Activated B cell treated with CpG ODN at 0.5 μM for 24 hours (primary cell): ENCODE measurements around the gene ADAMTS16. TPM values are rescaled to one million over a fixed set of nuclear protein-coding genes. Genes with fewer than 3 reads are reported as not detected.

Experiments
- ATAC-seq: fragments of 200-7000 bp; cut with Tn5 transposase; one replicate; pipeline ENCODE4 v1.10.0; 2021; ENCODE audit warnings: low read depth, mild to moderate bottlenecking, moderate library complexity
- CTCF ChIA-PET: fragments of 350-600 bp; sonication (Branson Sonifier 250); formaldehyde crosslinking; loops from one replicate; lab custom pipeline; 2021; ENCODE audit warnings: antibody characterized with exemption; lab: Charles Lee
- POLR2A ChIA-PET: fragments of 350-600 bp; sonication (Branson Sonifier 250); formaldehyde crosslinking; loops from one replicate; lab custom pipeline; 2021; ENCODE audit warnings: antibody characterized with exemption; lab: Charles Lee
- DNase-seq: peaks from one replicate; pipeline ENCODE4 v3.0.0; 2022
- H3K27ac Mint-ChIP-seq: one replicate; pipeline ENCODE4 v1.8.0; 2020; ENCODE audit warnings: mixed read lengths
- H3K27me3 Mint-ChIP-seq: one replicate; pipeline ENCODE4 v1.8.0; 2021; ENCODE audit warnings: mixed read lengths
- H3K36me3 Mint-ChIP-seq: one replicate; pipeline ENCODE4 v1.8.0; 2021; ENCODE audit warnings: low read depth, mixed read lengths
- H3K4me1 Mint-ChIP-seq: one replicate; pipeline ENCODE4 v1.8.0; 2021; ENCODE audit warnings: mixed read lengths
- H3K4me3 Mint-ChIP-seq: one replicate; pipeline ENCODE4 v1.8.0; 2020; ENCODE audit warnings: mild to moderate bottlenecking, mixed read lengths
- H3K9me3 Mint-ChIP-seq: one replicate; pipeline ENCODE4 v1.8.0; 2020; ENCODE audit warnings: mixed read lengths
- CTCF ChIP-seq: fragments of 200-600 bp; IDR thresholded peaks from one replicate; pipeline ENCODE4 v1.8.0; 2022; ENCODE audit warnings: antibody characterized with exemption, mild to moderate bottlenecking
- intact Hi-C: fragments of 100-400 bp; cut with micrococcal nuclease; formaldehyde crosslinking; loops from one replicate; pipeline ENCODE4 v1.15.1; 2024
- total RNA-seq: library from RNA; stranded (reverse); gene quantifications from 2 replicates; pipeline ENCODE4 v1.2.3, GENCODE V29; 2022

ADAMTS16 gene
- total RNA-seq, 1 donor from 2014 or later = not detected

GRCh38 chr5:5141339-5141599, 1.1 kb downstream of the ADAMTS16 start:
- Mint-ChIP-seq H3K9me3 (no peaks in the 10 kb centered on the region), H3K4me1 (no peaks in the 10 kb centered on the region), H3K27ac (no peak overlapping the region), H3K27me3 (peaks cover 18% of the 10 kb centered on the region), H3K36me3 (no peaks in the 10 kb centered on the region), H3K4me3 (no peak overlapping the region)
- ATAC-seq (no peak), DNase-seq (no peak)
- no peak for TF ChIP-seq CTCF
- POLR2A ChIA-PET = no interaction called here
- CTCF ChIA-PET = interaction anchor here (1.0 to 1.2 kb wide), 2 partner anchors 278 to 739 kb away, joined by 3 to 6 read pairs; no protein-coding TSS in a partner anchor
- intact Hi-C loops = loop anchor here (2.0 kb wide), 1 partner anchor 1436 kb away; no protein-coding TSS in a partner anchor

GRCh38 chr5:5141625-5142525, 1.7 kb downstream of the ADAMTS16 start:
- ATAC-seq (no peak), DNase-seq (no peak)
- no peaks in the 10 kb centered on the region for H3K4me1 Mint-ChIP-seq
- no peaks in the 10 kb centered on the region for H3K9me3 Mint-ChIP-seq
- CTCF ChIA-PET = interaction anchor here (1.2 to 1.9 kb wide), 2 partner anchors 277 kb away, joined by 6 to 12 read pairs; no protein-coding TSS in a partner anchor
- no peaks in the 10 kb centered on the region for H3K36me3 Mint-ChIP-seq
- peak; percentile 82 for TF ChIP-seq CTCF
- H3K27ac Mint-ChIP-seq = no peak overlapping the region
- peaks cover 18% of the 10 kb centered on the region for H3K27me3 Mint-ChIP-seq
- POLR2A ChIA-PET = no interaction called here
- intact Hi-C loops = loop anchor here (2.0 kb wide), 1 partner anchor 1435 kb away; no protein-coding TSS in a partner anchor
- no peak overlapping the region for H3K4me3 Mint-ChIP-seq

- no peak for DNase-seq
- ATAC-seq = no peak
- H3K27ac Mint-ChIP-seq = no peak overlapping the region
- ChIA-PET CTCF (interaction anchor here (0.6 kb wide), 1 partner anchor 1884 kb away, joined by 3 read pairs; no protein-coding TSS in a partner anchor), POLR2A (no interaction called here)
- no peaks in the 10 kb centered on the region for H3K36me3 Mint-ChIP-seq
- no peak overlapping the region for H3K4me3 Mint-ChIP-seq
- no peak for TF ChIP-seq CTCF
- no peaks in the 10 kb centered on the region for H3K9me3 Mint-ChIP-seq
- no peaks in the 10 kb centered on the region for H3K4me1 Mint-ChIP-seq
- intact Hi-C loops = no loop called here
- H3K27me3 Mint-ChIP-seq = peaks cover 10% of the 10 kb centered on the region
These were observed 4.3 kb downstream of the ADAMTS16 start for GRCh38 chr5:5144441-5144840.

GRCh38 chr5:5145651-5146529, 5.8 kb downstream of the ADAMTS16 start:
- no peak for ATAC-seq
- H3K4me1 Mint-ChIP-seq = no peaks in the 10 kb centered on the region

More at GRCh38 chr5:5145651-5146529, 5.8 kb downstream of the ADAMTS16 start:
- CTCF ChIA-PET = no interaction called here
- no peak for TF ChIP-seq CTCF
- H3K27me3 Mint-ChIP-seq = peaks cover 8% of the 10 kb centered on the region
- no peaks in the 10 kb centered on the region for H3K36me3 Mint-ChIP-seq
- H3K4me3 Mint-ChIP-seq = no peak overlapping the region
- no peak overlapping the region for H3K27ac Mint-ChIP-seq
- H3K9me3 Mint-ChIP-seq = peaks cover 2% of the 10 kb centered on the region
- intact Hi-C loops = no loop called here
- POLR2A ChIA-PET = no interaction called here
- DNase-seq = no peak
